Limb (tissue), 2 donors: ENCODE data around the gene CLEC18B.
"Not testable (repeated sequence)": the region's sequence is repeated elsewhere in the genome, so short reads cannot be mapped to it uniquely, and the experiment has no call there.

Experiments used
- DNase-seq, 2 donors: peaks; one replicate each; pipeline ENCODE4 v3.0.0-alpha.2; 2016; ENCODE audit errors: extremely low spot score in 2 of 2

Gene CLEC18B

GRCh38 chr16:74361646-74362610, 59.4 kb downstream of the CLEC18B start:
- not testable (repeated sequence) for DNase-seq
